Measurements from ENCODE around the gene BSN.

GRCh38 chr3:49662720-49663413 lies 108.6 kb downstream of the BSN start:
- TF ChIP-seq POLR2A (IDR thresholded peaks at IDR 0.05) (no peak), CTCF (IDR thresholded peaks at IDR 0.05) (no peak)

Data from body of pancreas (tissue), 4 donors.